COR-L47 (cell line): Measurements from ENCODE around the gene KIAA1549.

Experiments used
- DNase-seq: peaks from one replicate; lab custom pipeline; 2025; lab: John Stamatoyannopoulos, UW

KIAA1549 gene

DNA sequence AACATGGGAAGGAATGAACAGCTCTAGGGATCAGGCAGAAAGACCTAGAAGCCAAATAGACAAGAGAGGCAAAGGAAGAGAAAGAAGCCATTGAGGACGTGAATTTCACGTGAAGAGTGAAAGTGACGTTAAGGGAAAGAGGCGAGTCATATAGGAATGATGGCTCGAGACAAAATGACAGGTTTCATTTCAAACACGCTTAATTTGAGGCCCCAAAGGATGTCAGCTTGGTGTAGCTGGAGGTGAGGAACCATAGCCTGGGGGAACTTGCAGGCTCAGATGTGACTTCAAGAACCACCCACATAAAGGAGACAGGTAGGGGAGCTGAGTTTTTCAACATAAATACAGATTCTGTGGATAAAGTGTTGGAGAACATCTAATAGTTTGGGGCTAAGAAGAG, 98.9 kb downstream of the KIAA1549 start:
- DNase-seq: no peak

DNA sequence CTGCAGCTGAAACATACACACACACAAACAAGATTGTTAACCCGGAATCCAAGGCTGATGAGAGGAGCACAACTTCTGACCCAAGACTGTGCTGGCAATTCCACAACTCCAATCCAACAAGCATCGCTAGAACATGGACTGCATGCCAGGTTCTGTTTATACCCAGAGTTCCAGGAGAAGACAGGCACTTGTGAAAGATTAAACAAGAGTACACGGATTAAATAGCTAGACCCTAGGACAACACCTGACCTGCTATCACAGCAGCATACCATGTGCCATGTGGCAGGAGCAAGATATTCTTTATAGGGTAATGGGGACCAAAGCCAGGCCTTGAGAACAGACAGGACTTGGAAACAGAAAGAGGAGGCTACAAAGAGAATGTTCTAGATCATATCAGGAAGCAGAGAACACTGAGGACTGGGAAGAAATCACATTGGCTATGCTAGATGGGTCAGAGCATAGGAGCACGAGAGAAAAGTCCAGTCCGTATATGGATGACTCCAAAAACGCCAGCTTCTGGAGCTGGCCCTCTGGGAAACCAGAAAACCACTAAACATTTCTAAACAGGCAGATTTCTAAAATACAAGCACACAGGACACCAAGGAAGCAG, 99.5 kb downstream of the KIAA1549 start:
- no peak for DNase-seq

- no peak for DNase-seq
Observed at GRCh38 chr7:138880881-138881578, 100.2 kb downstream of the KIAA1549 start.

GRCh38 chr7:138879356-138879755, 101.8 kb downstream of the KIAA1549 start:
- DNase-seq: no peak

DNA sequence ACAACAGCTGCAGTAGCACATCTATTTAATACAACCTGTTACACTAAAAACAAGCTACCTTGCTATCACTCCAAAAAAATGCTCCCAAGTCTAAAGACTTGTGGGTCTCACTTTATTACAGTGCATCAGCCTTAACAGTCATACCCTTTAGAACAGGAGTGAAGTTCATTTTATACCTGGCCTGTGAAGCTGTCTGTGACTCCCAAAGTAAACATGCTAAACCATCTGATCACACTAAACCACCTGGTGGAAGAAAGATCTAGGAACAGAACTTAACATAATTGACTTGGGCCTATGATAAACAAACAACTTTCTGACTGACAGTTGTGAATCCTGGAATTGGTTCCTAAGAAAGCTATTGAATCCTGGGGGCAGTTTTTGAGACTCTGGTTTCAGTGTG, 102.3 kb downstream of the KIAA1549 start:
- no peak for DNase-seq

DNA sequence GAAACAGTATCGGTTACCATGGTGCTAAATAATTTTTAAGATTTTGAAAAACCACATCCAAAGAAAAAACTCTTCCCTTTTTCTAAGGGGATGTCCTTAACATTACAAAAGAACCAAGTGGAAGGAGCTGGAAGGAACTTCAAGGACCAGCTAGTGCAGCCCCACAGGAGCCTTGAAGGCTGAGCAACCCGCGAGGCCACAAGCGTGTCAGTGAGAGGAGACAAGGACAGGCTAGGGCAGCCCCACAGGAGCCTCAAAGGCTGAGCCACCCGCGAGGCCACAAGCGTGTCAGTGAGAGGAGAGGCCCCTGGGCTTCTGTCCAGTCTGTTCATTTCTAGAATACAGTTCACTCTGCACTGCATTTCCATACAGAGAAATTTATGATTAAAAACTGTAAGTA, 103.1 kb downstream of the KIAA1549 start:
- no peak for DNase-seq

DNA sequence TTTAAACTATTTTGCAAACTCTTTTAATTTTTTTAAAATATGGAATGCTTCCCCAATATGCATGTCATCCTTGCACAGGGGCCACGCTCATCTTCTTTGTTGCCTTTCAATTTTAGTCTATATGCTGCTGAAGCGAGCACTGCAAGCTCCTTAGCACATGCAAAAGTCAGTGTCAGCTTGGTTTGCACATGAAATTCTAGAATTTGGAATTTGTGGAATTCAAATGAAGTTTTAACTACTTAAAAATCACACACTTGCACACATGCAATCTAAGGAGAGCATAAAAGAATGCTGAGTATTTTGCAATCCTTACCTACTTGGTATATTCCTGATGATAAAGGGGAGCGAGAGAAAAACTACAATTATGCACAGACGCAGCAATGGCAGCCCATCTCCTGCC, 104.9 kb downstream of the KIAA1549 start:
- no peak for DNase-seq

GRCh38 chr7:138875794-138876193, 105.4 kb downstream of the KIAA1549 start:
- no peak for DNase-seq

- DNase-seq: no peak
Observed at GRCh38 chr7:138873220-138873892, 107.8 kb downstream of the KIAA1549 start.

DNA sequence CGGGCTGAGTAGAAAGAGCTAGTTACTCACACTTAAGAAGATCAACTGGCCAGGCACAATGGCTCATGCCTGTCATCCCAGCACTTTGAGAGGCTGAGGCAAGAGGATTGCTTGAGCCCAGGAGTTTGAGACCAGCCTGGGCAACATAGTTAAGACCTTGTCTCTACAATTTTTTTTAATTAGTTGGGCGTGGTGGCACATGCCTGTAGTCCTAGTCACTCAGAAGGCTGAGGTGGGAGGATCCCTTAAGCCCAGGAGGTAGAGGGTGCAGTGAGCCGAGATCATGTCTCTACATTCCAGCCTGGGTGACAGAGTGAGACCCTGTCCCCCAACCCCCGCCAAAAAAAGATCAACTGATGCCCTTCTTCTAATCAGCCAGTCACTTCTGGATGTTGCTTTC, 108.6 kb downstream of the KIAA1549 start:
- DNase-seq: no peak

DNA sequence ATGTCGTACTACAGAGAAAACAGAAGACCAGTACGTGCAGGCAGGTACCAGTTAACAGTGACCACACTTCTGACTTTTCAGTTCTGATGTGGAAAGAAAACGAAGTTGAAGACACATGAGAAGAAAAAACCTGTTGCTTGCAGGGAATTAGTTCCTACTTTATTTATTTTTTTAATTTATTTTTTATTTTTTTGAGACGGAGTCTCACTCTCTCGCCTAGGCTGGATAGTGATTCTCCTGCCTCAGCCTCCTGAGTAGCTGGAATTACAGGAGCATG, 109.4 kb downstream of the KIAA1549 start:
- no peak for DNase-seq

DNA sequence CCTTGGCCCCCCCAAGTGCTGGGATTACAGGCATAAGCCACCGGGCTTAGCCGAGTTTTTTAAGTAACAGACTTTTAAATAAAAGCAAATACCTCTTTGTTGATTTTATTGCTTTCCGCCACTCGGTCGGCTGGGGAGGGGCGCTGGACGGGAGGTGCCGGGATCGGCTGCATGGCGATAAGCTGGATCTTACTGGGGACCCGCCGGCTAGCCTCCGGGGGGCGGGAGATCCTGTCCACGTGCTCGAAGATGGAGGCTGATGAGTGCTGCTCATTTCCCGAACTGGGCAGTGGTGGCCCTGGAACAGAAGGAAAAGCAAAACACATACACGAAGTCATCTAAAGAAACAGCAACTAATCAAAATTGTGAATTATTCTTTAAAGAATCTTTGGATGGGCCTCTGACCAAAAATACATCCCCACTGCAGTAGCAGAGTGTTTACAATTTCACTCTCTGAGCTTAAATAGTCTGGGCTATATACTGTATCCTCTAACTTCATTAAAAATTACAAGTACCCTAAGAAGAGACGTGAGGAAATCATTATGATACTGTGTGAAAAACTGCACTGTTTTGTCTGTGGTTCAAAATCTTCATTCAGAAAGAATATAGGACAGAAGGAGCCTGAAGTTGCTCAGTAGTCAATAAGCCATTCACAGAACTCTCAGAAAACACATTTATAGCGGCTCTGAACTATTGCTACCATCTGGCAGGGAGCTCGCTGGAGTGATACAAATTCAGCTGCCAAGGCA, 110.0 kb downstream of the KIAA1549 start:
- DNase-seq: no peak

- no peak for DNase-seq
Observed at GRCh38 chr7:138869353-138869752, 111.8 kb downstream of the KIAA1549 start.

GRCh38 chr7:138868711-138869110, 112.5 kb downstream of the KIAA1549 start:
- DNase-seq: no peak

GRCh38 chr7:138867744-138868143, 113.4 kb downstream of the KIAA1549 start:
- no peak for DNase-seq

DNA sequence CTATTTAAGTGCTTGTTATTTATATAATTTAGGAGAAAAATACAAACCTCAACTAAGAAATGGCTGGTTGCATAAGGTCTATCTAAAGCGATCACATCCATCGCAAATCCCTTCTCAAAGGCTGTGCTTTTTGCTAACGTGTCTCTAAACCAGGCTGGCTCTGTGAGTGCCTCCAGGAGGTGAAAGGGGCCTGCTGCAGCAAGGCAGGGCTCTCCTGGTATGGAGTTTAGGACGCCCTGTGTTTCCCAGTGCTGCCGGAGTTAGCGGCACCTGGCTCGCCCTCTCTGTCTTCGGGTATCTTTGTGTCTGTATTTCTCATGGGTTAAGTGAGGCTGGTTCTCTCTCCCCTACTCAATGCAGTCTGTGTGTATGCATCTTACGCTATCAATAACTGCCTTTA, 114.8 kb downstream of the KIAA1549 start:
- no peak for DNase-seq

GRCh38 chr7:138865843-138866242, 115.3 kb downstream of the KIAA1549 start:
- no peak for DNase-seq

DNA sequence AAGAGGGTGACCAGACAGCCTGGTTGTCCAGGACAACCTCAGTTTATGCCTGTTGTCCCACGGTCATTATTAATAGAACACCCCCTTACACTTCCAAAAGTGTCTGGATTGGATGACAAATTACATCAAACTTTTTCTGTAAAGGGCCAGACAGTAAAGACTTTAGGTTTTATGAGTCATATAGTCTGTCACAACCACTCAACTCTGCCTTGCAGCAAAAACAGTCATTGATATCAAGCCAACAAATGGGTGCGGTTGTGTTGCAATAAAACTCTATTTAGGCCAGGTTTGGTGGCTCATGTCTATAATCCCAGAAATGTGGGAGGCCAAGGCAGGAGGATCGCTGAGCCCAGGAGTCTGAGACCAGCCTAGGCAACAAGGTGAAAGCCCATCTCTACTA, 116.5 kb downstream of the KIAA1549 start:
- no peak for DNase-seq

GRCh38 chr7:138863931-138864330, 117.3 kb downstream of the KIAA1549 start:
- no peak for DNase-seq

- no peak for DNase-seq
Observed at GRCh38 chr7:138861051-138861450, 120.1 kb downstream of the KIAA1549 start.

DNA sequence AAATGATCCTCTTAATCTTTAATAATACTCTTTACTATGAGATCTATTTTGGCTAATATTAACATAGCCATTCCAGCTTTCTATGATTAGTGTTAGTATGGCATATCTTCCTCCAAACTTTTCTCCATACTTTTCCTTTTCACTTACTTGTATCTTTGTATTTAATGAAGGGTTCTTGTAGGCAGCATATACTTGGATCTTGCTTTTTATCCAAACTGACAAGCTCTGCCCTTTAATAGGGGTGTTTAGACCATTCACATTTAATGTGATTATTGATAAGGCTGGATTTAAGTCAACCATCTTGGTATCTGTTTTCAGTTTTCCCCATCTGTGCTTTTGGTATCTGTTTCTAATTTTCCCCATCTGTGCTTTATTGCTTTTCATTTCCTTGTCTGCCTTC, 123.5 kb downstream of the KIAA1549 start:
- DNase-seq: no peak

- DNase-seq: no peak
Observed at GRCh38 chr7:138854115-138854645, 127.0 kb downstream of the KIAA1549 start.

- no peak for DNase-seq
Observed at GRCh38 chr7:138853448-138853847, 127.7 kb downstream of the KIAA1549 start.
